ENCODE measurements around the gene RAPGEF2.

Gene RAPGEF2

DNA sequence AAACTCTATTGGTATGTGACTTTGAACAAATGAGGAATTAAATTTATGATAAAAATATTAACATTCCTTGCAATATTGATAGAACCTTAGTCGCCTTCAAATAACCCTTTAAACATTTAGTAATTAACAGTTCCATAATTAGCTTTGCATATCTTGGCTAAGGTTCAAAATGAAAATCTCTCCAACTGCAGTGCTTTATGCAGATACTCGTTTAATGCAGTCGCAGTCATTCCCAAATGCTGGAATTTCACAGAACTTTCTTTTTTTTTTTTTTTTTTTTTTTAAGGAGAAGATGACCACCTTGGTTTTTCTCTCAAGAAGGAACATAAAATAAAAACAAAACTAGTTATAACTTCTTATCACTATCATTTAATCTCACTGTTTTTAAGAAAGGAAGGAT, 5.2 kb downstream of the RAPGEF2 start (continued):
- TF ChIP-seq CREB5 (CRISPR knock-in tag; IDR thresholded peaks at IDR 0.05; ENCODE audit: low read depth) (no peak), BACH2 (CRISPR knock-in tag; IDR thresholded peaks at IDR 0.05; ENCODE audit: borderline replicate concordance) (no peak), ARNTL (CRISPR knock-in tag; IDR thresholded peaks at IDR 0.05; ENCODE audit: borderline replicate concordance, low read depth) (no peak), TSHZ2 (CRISPR knock-in tag; IDR thresholded peaks at IDR 0.05) (no peak)

GRCh38 chr4:159110961-159111360, 8.1 kb downstream of the RAPGEF2 start:
- no peak for ATAC-seq
- TF ChIP-seq ARNTL (CRISPR knock-in tag; IDR thresholded peaks at IDR 0.05; ENCODE audit: borderline replicate concordance, low read depth) (no peak), ZC3H10 (CRISPR knock-in tag; IDR thresholded peaks at IDR 0.05) (no peak), TOX (CRISPR knock-in tag; IDR thresholded peaks at IDR 0.05; ENCODE audit: borderline replicate concordance) (no peak), RARB (CRISPR knock-in tag; IDR thresholded peaks at IDR 0.05) (no peak), OSR1 (CRISPR knock-in tag; IDR thresholded peaks at IDR 0.05) (no peak), ZNF8 (CRISPR knock-in tag; IDR thresholded peaks at IDR 0.05) (no peak), POU6F1 (CRISPR knock-in tag; IDR thresholded peaks at IDR 0.05; ENCODE audit: borderline replicate concordance, low read depth) (no peak)
- TF ChIP-seq, protein P1, sequence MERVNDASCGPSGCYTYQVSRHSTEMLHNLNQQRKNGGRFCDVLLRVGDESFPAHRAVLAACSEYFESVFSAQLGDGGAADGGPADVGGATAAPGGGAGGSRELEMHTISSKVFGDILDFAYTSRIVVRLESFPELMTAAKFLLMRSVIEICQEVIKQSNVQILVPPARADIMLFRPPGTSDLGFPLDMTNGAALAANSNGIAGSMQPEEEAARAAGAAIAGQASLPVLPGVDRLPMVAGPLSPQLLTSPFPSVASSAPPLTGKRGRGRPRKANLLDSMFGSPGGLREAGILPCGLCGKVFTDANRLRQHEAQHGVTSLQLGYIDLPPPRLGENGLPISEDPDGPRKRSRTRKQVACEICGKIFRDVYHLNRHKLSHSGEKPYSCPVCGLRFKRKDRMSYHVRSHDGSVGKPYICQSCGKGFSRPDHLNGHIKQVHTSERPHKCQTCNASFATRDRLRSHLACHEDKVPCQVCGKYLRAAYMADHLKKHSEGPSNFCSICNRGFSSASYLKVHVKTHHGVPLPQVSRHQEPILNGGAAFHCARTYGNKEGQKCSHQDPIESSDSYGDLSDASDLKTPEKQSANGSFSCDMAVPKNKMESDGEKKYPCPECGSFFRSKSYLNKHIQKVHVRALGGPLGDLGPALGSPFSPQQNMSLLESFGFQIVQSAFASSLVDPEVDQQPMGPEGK (CRISPR knock-in tag; IDR thresholded peaks at IDR 0.05; ENCODE audit: borderline replicate concordance): no peak

DNA sequence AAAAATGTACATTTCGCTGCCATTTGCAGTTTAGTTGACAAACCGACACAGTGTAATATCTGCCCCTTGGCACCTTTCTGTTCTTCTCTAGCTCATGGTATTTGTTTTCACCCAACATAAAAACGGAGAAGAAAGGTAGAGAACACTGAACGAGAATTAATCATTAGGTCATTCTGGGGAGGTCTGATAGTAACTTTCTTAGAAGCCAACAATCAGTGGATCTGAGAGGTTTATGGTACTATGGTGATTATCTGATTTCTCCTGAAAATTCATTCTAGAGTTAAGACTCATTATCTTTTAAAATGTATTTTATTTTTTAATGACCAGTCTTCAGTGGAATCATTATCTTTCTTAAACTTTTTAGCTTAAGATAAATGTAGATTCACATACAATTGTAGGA, 8.5 kb downstream of the RAPGEF2 start:
- no peak for ATAC-seq
- TF ChIP-seq CSRNP3 (CRISPR knock-in tag; IDR thresholded peaks at IDR 0.05): no peak
- no peak for TF ChIP-seq ARNTL (CRISPR knock-in tag; IDR thresholded peaks at IDR 0.05; ENCODE audit: borderline replicate concordance, low read depth)
- TF ChIP-seq CREB5 (CRISPR knock-in tag; IDR thresholded peaks at IDR 0.05; ENCODE audit: low read depth): no peak
- no peak for TF ChIP-seq ZNF70 (CRISPR knock-in tag; IDR thresholded peaks at IDR 0.05)
- TF ChIP-seq OSR1 (CRISPR knock-in tag; IDR thresholded peaks at IDR 0.05): no peak
- TF ChIP-seq RARB (CRISPR knock-in tag; IDR thresholded peaks at IDR 0.05): no peak
- no peak for TF ChIP-seq ZNF565 (CRISPR knock-in tag; conservative IDR thresholded peaks at IDR 0.05; ENCODE audit: low read depth)
- TF ChIP-seq TOX (CRISPR knock-in tag; IDR thresholded peaks at IDR 0.05; ENCODE audit: borderline replicate concordance): no peak
- TF ChIP-seq ESRRG (CRISPR knock-in tag; IDR thresholded peaks at IDR 0.05): no peak
- no peak for TF ChIP-seq ZFP30 (CRISPR knock-in tag; IDR thresholded peaks at IDR 0.05)
- no peak for TF ChIP-seq POU6F1 (CRISPR knock-in tag; IDR thresholded peaks at IDR 0.05; ENCODE audit: borderline replicate concordance, low read depth)
- no peak for TF ChIP-seq PPARA (CRISPR knock-in tag; IDR thresholded peaks at IDR 0.05; ENCODE audit: borderline replicate concordance)
- TF ChIP-seq SNAI2 (CRISPR knock-in tag; IDR thresholded peaks at IDR 0.05): no peak
- no peak for TF ChIP-seq GLIS3 (CRISPR knock-in tag; IDR thresholded peaks at IDR 0.05)
- TF ChIP-seq, protein P1 (CRISPR knock-in tag; IDR thresholded peaks at IDR 0.05; ENCODE audit: borderline replicate concordance): no peak
- TF ChIP-seq BACH2 (CRISPR knock-in tag; IDR thresholded peaks at IDR 0.05; ENCODE audit: borderline replicate concordance): no peak
- TF ChIP-seq ZC3H10 (CRISPR knock-in tag; IDR thresholded peaks at IDR 0.05): no peak
